Stimulated activated CD8-positive, alpha-beta memory T cell treated with anti-CD3 and anti-CD28 coated beads, Interleukin-4, amount 100 ng/mL, for 4 hours (primary cell): Measurements from ENCODE around the gene NAA25.
"Not testable (repeated sequence)": the region's sequence is repeated elsewhere in the genome, so short reads cannot be mapped to it uniquely, and the experiment has no call there.

Experiments used
- DNase-seq, 2 donors: peaks; one replicate each; pipeline ENCODE4 v3.0.0-alpha.2; 2020; ENCODE audit warnings: low read depth in 2 of 2, low spot score in 1 of 2

NAA25 gene

GRCh38 chr12:112010415-112011344, 97.9 kb downstream of the NAA25 start:
- no peak for DNase-seq

- not testable (repeated sequence) for DNase-seq
These were observed 99.0 kb downstream of the NAA25 start for GRCh38 chr12:112009596-112009995.

GRCh38 chr12:112008918-112009317, 99.7 kb downstream of the NAA25 start:
- DNase-seq, result no peak

- no peak for DNase-seq
These were observed 100.6 kb downstream of the NAA25 start for GRCh38 chr12:112007945-112008344.

- no peak for DNase-seq
These were observed 102.9 kb downstream of the NAA25 start for GRCh38 chr12:112005419-112006395.

GRCh38 chr12:112004041-112004440, 104.5 kb downstream of the NAA25 start:
- no peak for DNase-seq

GRCh38 chr12:112001576-112001975, 107.0 kb downstream of the NAA25 start:
- DNase-seq, result no peak

- no peak for DNase-seq
These were observed 107.8 kb downstream of the NAA25 start for GRCh38 chr12:112000820-112001219.

- DNase-seq, result not testable (repeated sequence)
These were observed 109.5 kb downstream of the NAA25 start for GRCh38 chr12:111999129-111999528.

GRCh38 chr12:111998015-111998414, 110.6 kb downstream of the NAA25 start:
- no peak for DNase-seq

- DNase-seq, result no peak
These were observed 111.3 kb downstream of the NAA25 start for GRCh38 chr12:111997300-111997699.

- no peak for DNase-seq
These were observed 112.7 kb downstream of the NAA25 start for GRCh38 chr12:111995782-111996480.

GRCh38 chr12:111994211-111995111, 114.1 kb downstream of the NAA25 start:
- DNase-seq, result not testable (repeated sequence)

GRCh38 chr12:111993292-111994150, 115.1 kb downstream of the NAA25 start:
- no peak for DNase-seq

- DNase-seq, result no peak
These were observed 116.1 kb downstream of the NAA25 start for GRCh38 chr12:111992464-111992863.

GRCh38 chr12:111991946-111992345, 116.6 kb downstream of the NAA25 start:
- no peak for DNase-seq

GRCh38 chr12:111991535-111991934, 117.0 kb downstream of the NAA25 start:
- DNase-seq, result no peak

- no peak for DNase-seq
These were observed 123.8 kb downstream of the NAA25 start for GRCh38 chr12:111984820-111985219.

- no peak for DNase-seq
These were observed 126.6 kb downstream of the NAA25 start for GRCh38 chr12:111981987-111982386.
